ENCODE data around the gene TCEAL5.
A peak's percentile ranks its signal among the peaks of the same experiment; 100 is the strongest.
"Not testable (repeated sequence)": the region's sequence is repeated elsewhere in the genome, so short reads cannot be mapped to it uniquely, and the experiment has no call there.

The TCEAL5 gene

GRCh38 chrX:103276581-103277002 lies at the start of gene TCEAL5:
TCEAL5 (minus strand) TSS chrX:103276750; CDS start chrX:103274563, 2,187 bp downstream.
- DNase-seq, result no peak

- no peak for DNase-seq
Measured at GRCh38 chrX:103311399-103311780, 34.8 kb upstream of the TCEAL5 start.

- DNase-seq, result peak; percentile 57
Measured at GRCh38 chrX:103310555-103311398, 34.2 kb upstream of the TCEAL5 start, which contains the start of gene BEX2. BEX2 (minus strand) TSS chrX:103310990; CDS start chrX:103309976, 1,014 bp downstream.

GRCh38 chrX:103309860-103310554 lies 33.5 kb upstream of the TCEAL5 start:
- no peak for DNase-seq

- not testable (repeated sequence) for DNase-seq
Measured at GRCh38 chrX:103305666-103306065, 29.1 kb upstream of the TCEAL5 start.

GRCh38 chrX:103304705-103305104 lies 28.2 kb upstream of the TCEAL5 start:
- no peak for DNase-seq

GRCh38 chrX:103293118-103293517 lies 16.6 kb upstream of the TCEAL5 start:
- DNase-seq, result no peak

- no peak for DNase-seq
Measured at GRCh38 chrX:103279624-103280023, 3.1 kb upstream of the TCEAL5 start.

- no peak for DNase-seq
Measured at GRCh38 chrX:103275947-103276567, 493 bp downstream of the TCEAL5 start.

GRCh38 chrX:103274284-103274683 lies 2.3 kb downstream of the TCEAL5 start:
- DNase-seq, result no peak

GRCh38 chrX:103258275-103258674 lies 18.3 kb downstream of the TCEAL5 start:
- no peak for DNase-seq

- DNase-seq, result no peak
Measured at GRCh38 chrX:103256651-103257050, 19.9 kb downstream of the TCEAL5 start.

GRCh38 chrX:103254921-103255493 lies 21.5 kb downstream of the TCEAL5 start, which contains the start of gene TCEAL8:
TCEAL8 (minus strand) TSS chrX:103255155; CDS start chrX:103253979, 1,176 bp downstream.
- peak; percentile 66 for DNase-seq

GRCh38 chrX:103254171-103254824 lies 22.3 kb downstream of the TCEAL5 start:
- peak; percentile 70 for DNase-seq

GRCh38 chrX:103253608-103254007 lies 22.9 kb downstream of the TCEAL5 start:
- DNase-seq, result no peak

GRCh38 chrX:103250977-103251376 lies 25.6 kb downstream of the TCEAL5 start:
- no peak for DNase-seq

- DNase-seq, result no peak
Measured at GRCh38 chrX:103249805-103250204, 26.7 kb downstream of the TCEAL5 start.

- DNase-seq, result peak; percentile 0
Measured at GRCh38 chrX:103248553-103248952, 28.0 kb downstream of the TCEAL5 start.

- no peak for DNase-seq
Measured at GRCh38 chrX:103240155-103240554, 36.4 kb downstream of the TCEAL5 start.

- no peak for DNase-seq
Measured at GRCh38 chrX:103236296-103236695, 40.3 kb downstream of the TCEAL5 start.

GRCh38 chrX:103235608-103236007 lies 40.9 kb downstream of the TCEAL5 start:
- DNase-seq, result not testable (repeated sequence)

GRCh38 chrX:103234869-103235268 lies 41.7 kb downstream of the TCEAL5 start:
- no peak for DNase-seq
